ENCODE results near the gene FBXO5. TPM values are rescaled to one million over a fixed set of nuclear protein-coding genes. Genes with fewer than 3 reads are reported as not detected.

The FBXO5 gene
- total and polyA plus RNA-seq, 9 of the 15 experiments (the other 6 are each of a cell fraction or from before 2014, with no cell fraction given) = 17.8 to 89.3 (median 62.9) TPM

DNA sequence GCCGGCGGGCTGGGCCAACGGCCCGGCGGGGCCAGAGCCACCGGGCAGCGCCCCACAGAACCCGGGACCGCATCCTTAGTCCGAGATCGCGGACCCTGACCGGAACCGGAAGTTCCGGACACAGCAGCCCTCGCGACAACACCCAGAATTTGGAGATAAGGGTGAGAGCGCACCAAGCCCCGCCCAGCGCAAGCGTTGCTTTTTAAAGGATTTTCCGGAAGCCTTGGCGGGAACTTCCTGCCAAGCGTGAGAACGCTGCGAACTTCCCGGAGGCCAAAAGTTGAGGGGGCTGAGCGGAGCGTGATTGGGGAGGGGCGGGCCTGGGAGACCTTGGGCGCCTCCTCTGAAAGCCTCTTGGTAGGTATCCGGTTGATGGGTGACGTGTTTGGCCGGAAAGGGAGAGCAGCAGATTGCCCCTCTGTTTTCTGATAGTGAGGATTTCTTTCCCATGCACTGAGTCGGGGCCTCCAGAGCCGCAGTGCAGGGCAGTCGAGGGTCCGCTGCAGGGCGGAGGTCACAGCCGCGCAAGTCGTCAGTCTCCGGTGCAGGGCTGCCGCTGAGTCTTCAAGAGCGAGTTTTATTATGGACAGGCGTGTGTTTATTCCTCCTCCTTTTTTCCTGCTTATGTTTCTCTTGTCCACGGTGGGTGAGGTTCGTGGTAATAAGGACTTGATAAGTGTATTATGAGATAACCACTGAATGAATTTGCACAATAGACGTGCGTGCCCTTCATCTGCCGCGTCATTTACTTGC is 19.9 kb upstream of the FBXO5 start, which contains the start of gene MTRF1L (continued):
- TF ChIP-seq, protein P1, sequence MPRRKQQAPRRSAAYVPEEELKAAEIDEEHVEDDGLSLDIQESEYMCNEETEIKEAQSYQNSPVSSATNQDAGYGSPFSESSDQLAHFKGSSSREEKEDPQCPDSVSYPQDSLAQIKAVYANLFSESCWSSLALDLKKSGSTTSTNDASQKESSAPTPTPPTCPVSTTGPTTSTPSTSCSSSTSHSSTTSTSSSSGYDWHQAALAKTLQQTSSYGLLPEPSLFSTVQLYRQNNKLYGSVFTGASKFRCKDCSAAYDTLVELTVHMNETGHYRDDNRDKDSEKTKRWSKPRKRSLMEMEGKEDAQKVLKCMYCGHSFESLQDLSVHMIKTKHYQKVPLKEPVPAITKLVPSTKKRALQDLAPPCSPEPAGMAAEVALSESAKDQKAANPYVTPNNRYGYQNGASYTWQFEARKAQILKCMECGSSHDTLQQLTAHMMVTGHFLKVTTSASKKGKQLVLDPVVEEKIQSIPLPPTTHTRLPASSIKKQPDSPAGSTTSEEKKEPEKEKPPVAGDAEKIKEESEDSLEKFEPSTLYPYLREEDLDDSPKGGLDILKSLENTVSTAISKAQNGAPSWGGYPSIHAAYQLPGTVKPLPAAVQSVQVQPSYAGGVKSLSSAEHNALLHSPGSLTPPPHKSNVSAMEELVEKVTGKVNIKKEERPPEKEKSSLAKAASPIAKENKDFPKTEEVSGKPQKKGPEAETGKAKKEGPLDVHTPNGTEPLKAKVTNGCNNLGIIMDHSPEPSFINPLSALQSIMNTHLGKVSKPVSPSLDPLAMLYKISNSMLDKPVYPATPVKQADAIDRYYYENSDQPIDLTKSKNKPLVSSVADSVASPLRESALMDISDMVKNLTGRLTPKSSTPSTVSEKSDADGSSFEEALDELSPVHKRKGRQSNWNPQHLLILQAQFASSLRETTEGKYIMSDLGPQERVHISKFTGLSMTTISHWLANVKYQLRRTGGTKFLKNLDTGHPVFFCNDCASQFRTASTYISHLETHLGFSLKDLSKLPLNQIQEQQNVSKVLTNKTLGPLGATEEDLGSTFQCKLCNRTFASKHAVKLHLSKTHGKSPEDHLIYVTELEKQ (CRISPR knock-in tag; IDR thresholded peaks at IDR 0.05) = no peak
- TF ChIP-seq, protein P2, sequence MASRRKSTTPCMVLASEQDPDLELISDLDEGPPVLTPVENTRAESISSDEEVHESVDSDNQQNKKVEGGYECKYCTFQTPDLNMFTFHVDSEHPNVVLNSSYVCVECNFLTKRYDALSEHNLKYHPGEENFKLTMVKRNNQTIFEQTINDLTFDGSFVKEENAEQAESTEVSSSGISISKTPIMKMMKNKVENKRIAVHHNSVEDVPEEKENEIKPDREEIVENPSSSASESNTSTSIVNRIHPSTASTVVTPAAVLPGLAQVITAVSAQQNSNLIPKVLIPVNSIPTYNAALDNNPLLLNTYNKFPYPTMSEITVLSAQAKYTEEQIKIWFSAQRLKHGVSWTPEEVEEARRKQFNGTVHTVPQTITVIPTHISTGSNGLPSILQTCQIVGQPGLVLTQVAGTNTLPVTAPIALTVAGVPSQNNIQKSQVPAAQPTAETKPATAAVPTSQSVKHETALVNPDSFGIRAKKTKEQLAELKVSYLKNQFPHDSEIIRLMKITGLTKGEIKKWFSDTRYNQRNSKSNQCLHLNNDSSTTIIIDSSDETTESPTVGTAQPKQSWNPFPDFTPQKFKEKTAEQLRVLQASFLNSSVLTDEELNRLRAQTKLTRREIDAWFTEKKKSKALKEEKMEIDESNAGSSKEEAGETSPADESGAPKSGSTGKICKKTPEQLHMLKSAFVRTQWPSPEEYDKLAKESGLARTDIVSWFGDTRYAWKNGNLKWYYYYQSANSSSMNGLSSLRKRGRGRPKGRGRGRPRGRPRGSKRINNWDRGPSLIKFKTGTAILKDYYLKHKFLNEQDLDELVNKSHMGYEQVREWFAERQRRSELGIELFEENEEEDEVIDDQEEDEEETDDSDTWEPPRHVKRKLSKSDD (conservative IDR thresholded peaks at IDR 0.05; ENCODE audit: low read length) = no peak
- TF ChIP-seq CHD2 (IDR thresholded peaks at IDR 0.05; ENCODE audit: low read depth, low read length) = peak; percentile 96
- no peak for TF ChIP-seq ZNF253 (CRISPR knock-in tag; conservative IDR thresholded peaks at IDR 0.05)
- TF ChIP-seq CCNT2 (IDR thresholded peaks at IDR 0.05; ENCODE audit: borderline replicate concordance, extremely low read depth, insufficient read length, low read depth, low read length) = peak; percentile 12
- TF ChIP-seq CHCHD3 (CRISPR knock-in tag; IDR thresholded peaks at IDR 0.05) = no peak
- no peak for TF ChIP-seq ZC3H4 (CRISPR knock-in tag; IDR thresholded peaks at IDR 0.05; ENCODE audit: borderline replicate concordance)
- peak; percentile 70 for TF ChIP-seq TAF1 (IDR thresholded peaks at IDR 0.05; ENCODE audit: control insufficient read depth, extremely low read depth, insufficient read depth, low read length, severe bottlenecking)
- TF ChIP-seq ZNF766 (CRISPR knock-in tag; conservative IDR thresholded peaks at IDR 0.05) = peak; percentile 71; the same call in 1 of the 2 replicates
- no peak for TF ChIP-seq NFE2L1 (tag; IDR thresholded peaks at IDR 0.05; ENCODE audit: borderline replicate concordance, low read depth)
- TF ChIP-seq, protein P3, sequence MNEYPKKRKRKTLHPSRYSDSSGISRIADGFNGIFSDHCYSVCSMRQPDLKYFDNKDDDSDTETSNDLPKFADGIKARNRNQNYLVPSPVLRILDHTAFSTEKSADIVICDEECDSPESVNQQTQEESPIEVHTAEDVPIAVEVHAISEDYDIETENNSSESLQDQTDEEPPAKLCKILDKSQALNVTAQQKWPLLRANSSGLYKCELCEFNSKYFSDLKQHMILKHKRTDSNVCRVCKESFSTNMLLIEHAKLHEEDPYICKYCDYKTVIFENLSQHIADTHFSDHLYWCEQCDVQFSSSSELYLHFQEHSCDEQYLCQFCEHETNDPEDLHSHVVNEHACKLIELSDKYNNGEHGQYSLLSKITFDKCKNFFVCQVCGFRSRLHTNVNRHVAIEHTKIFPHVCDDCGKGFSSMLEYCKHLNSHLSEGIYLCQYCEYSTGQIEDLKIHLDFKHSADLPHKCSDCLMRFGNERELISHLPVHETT (CRISPR knock-in tag; conservative IDR thresholded peaks at IDR 0.05 in 1 of 2, IDR thresholded peaks at IDR 0.05 in 1 of 2) = peak in 1 of 2 experiments; percentile 89; a peak in 2 of 4 replicates
- TF ChIP-seq, protein P4, sequence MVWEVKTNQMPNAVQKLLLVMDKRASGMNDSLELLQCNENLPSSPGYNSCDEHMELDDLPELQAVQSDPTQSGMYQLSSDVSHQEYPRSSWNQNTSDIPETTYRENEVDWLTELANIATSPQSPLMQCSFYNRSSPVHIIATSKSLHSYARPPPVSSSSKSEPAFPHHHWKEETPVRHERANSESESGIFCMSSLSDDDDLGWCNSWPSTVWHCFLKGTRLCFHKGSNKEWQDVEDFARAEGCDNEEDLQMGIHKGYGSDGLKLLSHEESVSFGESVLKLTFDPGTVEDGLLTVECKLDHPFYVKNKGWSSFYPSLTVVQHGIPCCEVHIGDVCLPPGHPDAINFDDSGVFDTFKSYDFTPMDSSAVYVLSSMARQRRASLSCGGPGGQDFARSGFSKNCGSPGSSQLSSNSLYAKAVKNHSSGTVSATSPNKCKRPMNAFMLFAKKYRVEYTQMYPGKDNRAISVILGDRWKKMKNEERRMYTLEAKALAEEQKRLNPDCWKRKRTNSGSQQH (CRISPR knock-in tag; IDR thresholded peaks at IDR 0.05) = no peak
- TF ChIP-seq POLR2AphosphoS2 (IDR thresholded peaks at IDR 0.05; ENCODE audit: low read length) = 0 out of 2 replicates have a peak, but pooled peaks have one; percentile 51
- TF ChIP-seq, protein P5, sequence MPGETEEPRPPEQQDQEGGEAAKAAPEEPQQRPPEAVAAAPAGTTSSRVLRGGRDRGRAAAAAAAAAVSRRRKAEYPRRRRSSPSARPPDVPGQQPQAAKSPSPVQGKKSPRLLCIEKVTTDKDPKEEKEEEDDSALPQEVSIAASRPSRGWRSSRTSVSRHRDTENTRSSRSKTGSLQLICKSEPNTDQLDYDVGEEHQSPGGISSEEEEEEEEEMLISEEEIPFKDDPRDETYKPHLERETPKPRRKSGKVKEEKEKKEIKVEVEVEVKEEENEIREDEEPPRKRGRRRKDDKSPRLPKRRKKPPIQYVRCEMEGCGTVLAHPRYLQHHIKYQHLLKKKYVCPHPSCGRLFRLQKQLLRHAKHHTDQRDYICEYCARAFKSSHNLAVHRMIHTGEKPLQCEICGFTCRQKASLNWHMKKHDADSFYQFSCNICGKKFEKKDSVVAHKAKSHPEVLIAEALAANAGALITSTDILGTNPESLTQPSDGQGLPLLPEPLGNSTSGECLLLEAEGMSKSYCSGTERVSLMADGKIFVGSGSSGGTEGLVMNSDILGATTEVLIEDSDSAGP (CRISPR knock-in tag; IDR thresholded peaks at IDR 0.05) = no peak
